GM21515 (cell line): Measurements from ENCODE around the gene ITPR1.

ENCODE experiments used
- ATAC-seq: cut with Tn5 transposase; IDR thresholded peaks from one replicate; pipeline ENCODE4 v1.9.1; 2021; ENCODE audit not compliant: unreplicated experiment

ITPR1 gene

GRCh38 chr3:4678320-4678719, 185.2 kb downstream of the ITPR1 start:
- ATAC-seq: no peak

GRCh38 chr3:4680227-4680691, 187.1 kb downstream of the ITPR1 start:
- ATAC-seq: no peak

- ATAC-seq: no peak
Measured at GRCh38 chr3:4680871-4681300, 187.7 kb downstream of the ITPR1 start.

GRCh38 chr3:4681301-4681700, 188.2 kb downstream of the ITPR1 start:
- ATAC-seq: no peak

GRCh38 chr3:4684117-4684516, 191.0 kb downstream of the ITPR1 start:
- no peak for ATAC-seq

- ATAC-seq: no peak
Measured at GRCh38 chr3:4684976-4685375, 191.8 kb downstream of the ITPR1 start.

- ATAC-seq: no peak
Measured at GRCh38 chr3:4685673-4686345, 192.7 kb downstream of the ITPR1 start.

GRCh38 chr3:4686619-4687018, 193.5 kb downstream of the ITPR1 start:
- ATAC-seq: no peak

GRCh38 chr3:4687167-4687566, 194.0 kb downstream of the ITPR1 start:
- ATAC-seq: no peak

- no peak for ATAC-seq
Measured at GRCh38 chr3:4687596-4687995, 194.4 kb downstream of the ITPR1 start.

- ATAC-seq: no peak
Measured at GRCh38 chr3:4688411-4688810, 195.3 kb downstream of the ITPR1 start.

- ATAC-seq: no peak
Measured at GRCh38 chr3:4689021-4689420, 195.9 kb downstream of the ITPR1 start.

- no peak for ATAC-seq
Measured at GRCh38 chr3:4690277-4690676, 197.1 kb downstream of the ITPR1 start.

- peak; percentile 91 for ATAC-seq
Measured at GRCh38 chr3:4693620-4694019, 200.5 kb downstream of the ITPR1 start.

- ATAC-seq: no peak
Measured at GRCh38 chr3:4695846-4696245, 202.7 kb downstream of the ITPR1 start.

GRCh38 chr3:4696266-4696665, 203.1 kb downstream of the ITPR1 start:
- ATAC-seq: no peak

GRCh38 chr3:4698125-4698821, 205.1 kb downstream of the ITPR1 start:
- no peak for ATAC-seq

GRCh38 chr3:4703054-4703480, 209.9 kb downstream of the ITPR1 start:
- ATAC-seq: no peak

- no peak for ATAC-seq
Measured at GRCh38 chr3:4704552-4704951, 211.4 kb downstream of the ITPR1 start.

- no peak for ATAC-seq
Measured at GRCh38 chr3:4707324-4707723, 214.2 kb downstream of the ITPR1 start.

GRCh38 chr3:4708230-4708629, 215.1 kb downstream of the ITPR1 start:
- ATAC-seq: no peak

GRCh38 chr3:4709341-4709740, 216.2 kb downstream of the ITPR1 start:
- no peak for ATAC-seq

- no peak for ATAC-seq
Measured at GRCh38 chr3:4710191-4710590, 217.0 kb downstream of the ITPR1 start.
